ENCODE data around the gene COG8.

Gene COG8

DNA sequence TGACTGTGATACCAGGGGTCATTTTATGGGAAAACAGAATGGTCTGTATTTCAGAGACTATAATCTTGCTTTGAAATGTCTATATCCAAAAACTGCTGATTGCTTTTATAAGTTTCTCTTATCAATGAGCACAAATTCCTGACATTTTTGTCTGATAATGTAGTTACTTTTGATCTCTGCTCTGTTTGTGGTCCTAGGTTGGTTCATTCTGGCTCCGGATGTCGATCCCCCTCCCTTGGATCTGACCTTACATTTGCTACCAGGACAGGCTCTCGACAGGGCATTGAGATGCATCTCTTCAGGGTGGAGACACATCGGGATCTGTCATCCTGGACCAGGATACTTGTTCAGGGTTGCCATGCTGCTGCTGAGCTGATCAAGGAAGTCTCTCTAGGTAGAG lies 55.5 kb downstream of the COG8 start:
- no peak for DNase-seq

DNA sequence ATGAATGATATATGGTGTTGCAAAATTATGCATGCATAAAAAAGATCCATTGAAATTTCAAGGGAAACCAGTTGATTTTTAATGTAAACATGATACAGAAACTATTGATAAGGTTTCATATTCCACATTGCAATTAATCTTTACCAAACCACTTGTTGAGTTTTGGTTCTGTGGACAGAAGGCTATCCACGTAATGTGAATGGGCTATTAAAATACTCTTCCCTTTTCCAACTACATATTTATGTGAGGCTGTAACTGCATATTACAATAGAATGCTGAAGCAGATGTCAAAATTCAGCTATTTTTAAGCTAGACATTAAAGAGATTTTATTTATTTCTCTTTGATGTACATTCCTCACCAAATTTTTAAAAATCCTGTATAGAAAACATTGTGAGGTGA lies 62.0 kb downstream of the COG8 start:
- DNase-seq, result no peak

All from activated effector memory CD4-positive, alpha-beta T cell treated with Interleukin-2 at 50 U/mL for 16 hours (primary cell).